ENCODE measurements around the gene BMAL1.
A peak's percentile ranks its signal among the peaks of the same experiment; 100 is the strongest.

Gene BMAL1

DNA sequence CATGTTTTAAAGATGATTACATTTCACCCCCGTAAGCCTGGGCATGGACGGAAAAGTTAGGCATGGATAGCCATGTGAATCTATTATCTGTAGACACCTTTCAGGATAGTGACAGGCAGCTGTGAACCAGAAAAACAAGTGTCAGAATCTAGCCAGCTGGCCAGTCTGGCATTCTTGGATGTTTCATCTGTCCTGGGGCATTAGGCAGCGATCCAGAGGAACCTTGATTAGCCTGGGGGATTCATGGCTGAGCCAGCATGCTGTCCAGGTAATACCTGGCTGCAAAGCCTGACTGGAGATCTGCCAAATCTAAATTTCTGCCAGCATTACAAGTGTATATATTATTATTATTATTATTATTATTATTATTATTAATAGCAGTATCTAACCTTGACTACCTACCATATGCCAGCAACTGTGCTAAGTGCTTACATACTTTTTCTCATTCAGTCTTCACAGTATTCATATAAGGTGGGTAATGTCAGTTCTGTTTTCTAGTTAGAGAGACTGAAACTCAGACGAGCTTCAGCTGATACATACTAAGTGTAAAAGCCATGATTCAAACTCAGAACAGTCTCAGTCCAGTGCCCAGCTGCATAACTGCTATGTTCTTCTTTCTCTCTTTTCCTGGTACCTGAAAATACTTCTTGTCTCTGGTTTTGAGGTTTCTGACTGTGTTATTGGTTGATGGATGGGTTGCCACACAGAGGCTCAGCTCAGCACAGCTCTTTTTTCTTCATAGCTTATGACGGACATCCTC is 12.8 kb downstream of the BMAL1 start:
- Mint-ChIP-seq H3K9me3 (no peaks in the 10 kb centered on the region), H3K36me3 (peaks cover 2% of the 10 kb centered on the region), H3K4me3 (no peak overlapping the region), H3K27me3 (no peaks in the 10 kb centered on the region), H3K27ac (no peak overlapping the region), H3K4me1 (peaks cover 36% of the 10 kb centered on the region)
- ATAC-seq (ENCODE audit: low read depth): no peak
- DNase-seq (ENCODE audit: low spot score in 2 of 2): no peak

DNA sequence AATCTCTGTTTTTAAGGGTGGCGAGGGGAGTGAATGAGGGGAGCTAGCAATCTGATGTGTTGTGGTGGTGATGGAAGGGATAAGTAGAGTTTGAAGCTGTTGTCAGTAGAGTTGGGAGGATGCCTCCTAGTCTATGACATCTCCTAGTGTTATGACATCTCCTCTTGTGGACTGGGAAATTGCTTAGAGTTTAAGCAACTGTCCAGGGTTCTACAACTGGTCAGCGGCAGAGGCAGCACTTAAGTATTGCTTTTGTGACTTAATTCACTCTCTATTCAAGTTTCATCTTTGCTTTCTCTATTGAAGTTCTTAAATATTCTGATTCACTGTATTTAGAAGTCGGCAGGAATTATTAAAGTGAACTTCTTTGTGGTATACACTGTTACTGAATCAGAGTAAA is 13.8 kb downstream of the BMAL1 start:
- Mint-ChIP-seq H3K27ac (no peak overlapping the region), H3K4me3 (no peak overlapping the region), H3K9me3 (no peaks in the 10 kb centered on the region), H3K4me1 (peaks cover 40% of the 10 kb centered on the region), H3K36me3 (peaks cover 2% of the 10 kb centered on the region), H3K27me3 (no peaks in the 10 kb centered on the region)
- no peak for ATAC-seq (ENCODE audit: low read depth)
- no peak for DNase-seq (ENCODE audit: low spot score in 2 of 2)

DNA sequence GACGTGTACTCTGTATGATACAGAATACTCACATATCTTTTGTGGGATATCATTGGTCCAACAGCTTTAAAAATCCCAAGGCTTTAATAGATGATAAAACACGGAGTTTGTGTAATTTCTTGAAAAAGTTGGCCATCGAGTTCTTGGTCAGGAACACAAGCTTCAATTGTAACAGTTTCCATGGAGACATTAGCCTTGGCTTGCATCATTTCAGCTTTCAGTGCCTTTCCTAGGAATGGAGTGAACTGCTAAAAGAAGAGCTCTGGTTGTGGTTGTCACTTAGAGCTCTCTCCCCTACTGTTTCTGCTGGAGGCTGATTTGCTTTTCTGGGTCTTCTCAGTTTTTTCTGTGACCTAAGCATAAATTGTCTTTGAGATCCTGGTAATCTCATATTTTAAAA is 14.2 kb downstream of the BMAL1 start:
- DNase-seq (ENCODE audit: low spot score in 2 of 2) (no peak), ATAC-seq (ENCODE audit: low read depth) (no peak)
- H3K27ac Mint-ChIP-seq: no peak overlapping the region
- H3K4me3 Mint-ChIP-seq: no peak overlapping the region
- H3K36me3 Mint-ChIP-seq: peaks cover 2% of the 10 kb centered on the region
- no peaks in the 10 kb centered on the region for H3K27me3 Mint-ChIP-seq
- no peaks in the 10 kb centered on the region for H3K9me3 Mint-ChIP-seq
- peaks cover 39% of the 10 kb centered on the region for H3K4me1 Mint-ChIP-seq

DNA sequence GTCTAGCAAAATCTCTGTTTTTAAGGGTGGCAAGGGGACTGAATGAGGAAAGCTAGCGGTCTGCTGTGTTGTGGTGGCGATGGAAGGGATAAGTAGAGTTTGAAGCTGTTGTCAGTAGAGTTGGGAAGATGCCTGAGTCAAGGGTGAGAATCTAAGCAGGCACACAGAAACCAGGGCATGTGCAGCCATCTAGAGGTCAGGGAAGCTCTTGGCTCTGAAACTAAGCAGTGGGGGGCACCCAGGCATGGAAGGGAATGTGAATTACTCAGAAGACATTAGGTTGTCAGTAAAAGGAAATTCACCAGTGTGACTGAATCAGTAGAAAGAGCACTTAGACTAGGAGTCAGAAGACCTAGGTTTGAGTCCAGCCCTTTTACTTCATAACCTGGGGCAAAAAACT is 15.4 kb downstream of the BMAL1 start:
- ATAC-seq (ENCODE audit: low read depth) (no peak), DNase-seq (ENCODE audit: low spot score in 2 of 2) (no peak)
- H3K4me3 Mint-ChIP-seq: no peak overlapping the region
- H3K4me1 Mint-ChIP-seq: peaks cover 43% of the 10 kb centered on the region
- H3K27ac Mint-ChIP-seq: no peak overlapping the region
- peaks cover 2% of the 10 kb centered on the region for H3K36me3 Mint-ChIP-seq
- no peaks in the 10 kb centered on the region for H3K9me3 Mint-ChIP-seq
- no peaks in the 10 kb centered on the region for H3K27me3 Mint-ChIP-seq

DNA sequence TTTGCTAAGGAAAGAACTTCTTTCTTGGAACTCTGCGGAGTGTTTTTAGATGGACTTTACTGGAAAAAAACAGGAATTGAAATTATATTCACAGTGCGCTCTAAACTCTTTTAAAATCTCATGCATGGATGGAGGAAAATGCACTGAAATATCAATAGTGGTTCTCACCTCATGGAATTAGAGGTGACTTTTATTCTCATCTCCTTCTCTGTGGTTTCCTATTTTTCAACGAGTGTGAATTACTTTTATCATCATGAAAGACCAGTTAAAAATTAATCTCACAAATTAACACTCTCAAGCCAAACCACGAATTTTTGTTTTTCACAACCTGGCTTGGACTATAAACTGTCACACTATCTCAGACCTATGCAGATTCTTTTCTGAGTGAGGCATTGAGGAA is 16.6 kb downstream of the BMAL1 start:
- Mint-ChIP-seq H3K9me3 (no peaks in the 10 kb centered on the region), H3K36me3 (peaks cover 3% of the 10 kb centered on the region), H3K4me3 (no peak overlapping the region), H3K4me1 (peaks cover 51% of the 10 kb centered on the region), H3K27me3 (no peaks in the 10 kb centered on the region), H3K27ac (no peak overlapping the region)
- DNase-seq (ENCODE audit: low spot score in 2 of 2): no peak
- ATAC-seq (ENCODE audit: low read depth): no peak

DNA sequence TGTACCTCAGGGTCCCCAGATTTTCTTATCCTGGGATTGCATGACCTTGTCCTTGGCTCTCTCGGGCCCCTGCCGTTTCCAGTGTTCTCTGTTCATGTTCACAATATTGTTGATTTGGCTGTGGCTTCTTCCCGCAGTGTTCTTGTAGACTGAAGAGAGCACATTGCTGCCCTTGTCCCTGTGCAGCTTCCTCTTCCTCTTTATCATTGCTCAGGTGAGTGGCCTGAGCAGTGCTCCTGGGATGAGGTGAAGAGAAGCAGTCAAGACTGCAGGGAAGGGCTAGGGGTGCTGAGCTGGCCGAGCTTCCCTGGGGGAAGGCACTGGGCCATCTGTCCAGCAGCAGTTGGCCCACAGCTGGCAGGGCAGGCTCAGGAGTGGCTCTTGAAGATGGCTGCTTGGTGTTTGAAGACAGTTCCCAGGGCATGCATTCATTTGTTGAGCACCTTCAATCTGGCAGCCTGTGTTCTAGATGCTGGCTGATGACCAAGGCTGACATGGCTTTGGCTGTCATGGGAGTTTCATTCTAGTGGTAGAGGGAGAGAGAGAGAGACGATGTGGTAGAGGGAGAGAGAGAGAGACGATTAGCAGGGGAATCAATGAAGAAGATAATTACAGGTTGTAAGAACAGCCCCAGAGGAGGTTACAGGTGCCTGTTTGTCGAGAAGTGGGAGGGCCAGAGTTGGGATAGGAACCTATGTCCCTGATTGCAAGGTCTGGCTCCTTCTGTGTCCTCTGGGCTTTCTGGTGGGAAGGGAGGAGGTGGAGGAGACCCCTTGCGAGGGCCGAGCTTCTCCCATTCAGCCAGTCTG is 17.4 kb downstream of the BMAL1 start:
- H3K27me3 Mint-ChIP-seq: no peaks in the 10 kb centered on the region
- no peaks in the 10 kb centered on the region for H3K9me3 Mint-ChIP-seq
- no peak overlapping the region for H3K4me3 Mint-ChIP-seq
- H3K4me1 Mint-ChIP-seq: peaks cover 54% of the 10 kb centered on the region
- DNase-seq (ENCODE audit: low spot score in 2 of 2) (no peak), ATAC-seq (ENCODE audit: low read depth) (no peak)
- H3K27ac Mint-ChIP-seq: no peak overlapping the region
- peaks cover 3% of the 10 kb centered on the region for H3K36me3 Mint-ChIP-seq

DNA sequence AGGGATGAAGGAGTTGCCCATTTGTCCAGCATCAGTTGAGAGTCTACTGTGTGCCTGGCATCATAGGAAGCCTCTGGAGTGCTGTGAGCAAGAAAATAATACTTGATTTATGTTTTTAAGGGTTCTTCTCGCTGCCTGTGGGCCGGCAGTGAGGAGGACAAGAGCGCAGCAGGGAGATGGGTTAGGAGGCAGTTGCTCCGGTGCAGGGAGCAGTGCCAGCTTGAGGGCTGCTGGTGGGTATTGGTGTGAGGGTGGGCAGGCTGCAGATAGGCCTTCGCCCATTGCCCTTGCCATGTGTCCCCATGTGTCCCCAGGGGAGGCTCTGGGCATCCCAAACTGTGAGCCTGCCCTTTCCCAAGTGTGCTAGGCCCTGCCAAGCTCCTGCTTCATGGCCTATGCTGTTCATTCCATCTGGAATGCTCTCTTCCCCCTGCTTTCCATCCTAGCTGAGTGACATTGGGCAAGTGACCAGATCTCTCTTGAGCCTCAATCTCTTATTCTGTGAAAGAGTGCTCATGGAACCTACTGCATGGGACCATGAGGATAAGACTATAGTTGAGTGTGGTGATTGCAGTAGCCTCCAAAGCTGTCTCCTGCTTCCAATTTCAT is 19.8 kb downstream of the BMAL1 start:
- Mint-ChIP-seq H3K36me3 (peaks cover 3% of the 10 kb centered on the region), H3K9me3 (no peaks in the 10 kb centered on the region), H3K4me3 (no peak overlapping the region), H3K4me1 (peaks cover 59% of the 10 kb centered on the region), H3K27ac (no peak overlapping the region), H3K27me3 (no peaks in the 10 kb centered on the region)
- DNase-seq (ENCODE audit: low spot score in 2 of 2) (no peak), ATAC-seq (ENCODE audit: low read depth) (no peak)

DNA sequence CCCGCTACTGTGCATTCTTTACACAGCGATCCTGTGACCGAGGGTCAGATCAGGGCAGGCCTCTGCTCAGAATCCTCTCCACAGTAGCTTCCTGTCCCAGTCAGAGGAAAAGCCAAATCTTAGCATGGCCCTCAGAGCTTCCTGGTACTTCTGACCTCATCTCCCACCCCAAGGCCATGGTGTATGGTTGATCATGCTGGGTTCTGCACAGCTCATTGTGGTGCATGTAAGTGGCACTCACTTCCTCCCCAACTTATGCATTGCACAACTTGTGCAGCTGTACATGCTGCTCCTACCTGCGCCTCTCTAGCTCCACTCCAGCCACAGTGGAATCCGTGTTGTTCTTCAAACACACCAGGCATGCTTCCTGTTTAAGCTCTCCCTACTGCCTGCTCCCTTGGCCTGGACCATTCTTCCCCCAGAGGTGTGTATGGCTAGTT is 20.3 kb downstream of the BMAL1 start:
- DNase-seq (ENCODE audit: low spot score in 2 of 2) (no peak), ATAC-seq (ENCODE audit: low read depth) (no peak)
- Mint-ChIP-seq H3K36me3 (peaks cover 3% of the 10 kb centered on the region), H3K9me3 (no peaks in the 10 kb centered on the region), H3K4me3 (no peak overlapping the region), H3K4me1 (peaks cover 57% of the 10 kb centered on the region), H3K27me3 (no peaks in the 10 kb centered on the region), H3K27ac (no peak overlapping the region)

DNA sequence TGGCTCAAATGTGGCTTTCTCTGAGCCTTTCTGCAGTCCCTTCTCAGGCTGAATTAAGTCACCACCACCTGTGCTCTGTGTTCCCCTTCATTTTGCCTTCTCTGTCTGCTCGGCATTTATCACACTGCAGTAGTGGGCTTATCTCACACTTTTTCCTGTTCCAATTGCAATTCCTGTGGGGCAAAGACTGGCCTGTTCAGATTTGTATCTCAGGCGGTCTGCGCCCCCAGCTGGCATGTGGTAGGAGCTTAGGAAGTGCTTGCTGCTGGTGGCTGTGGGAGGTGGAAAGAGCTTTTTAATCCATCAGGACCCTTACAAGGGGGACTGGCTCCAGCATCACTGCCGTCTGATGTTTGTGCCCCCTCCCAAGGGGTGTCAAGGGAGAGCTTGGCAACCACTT is 21.2 kb downstream of the BMAL1 start:
- Mint-ChIP-seq H3K27me3 (no peaks in the 10 kb centered on the region), H3K27ac (peak overlapping the region; percentile 38), H3K9me3 (peaks cover 5% of the 10 kb centered on the region), H3K4me1 (peaks cover 59% of the 10 kb centered on the region), H3K4me3 (no peak overlapping the region), H3K36me3 (peaks cover 8% of the 10 kb centered on the region)
- ATAC-seq (ENCODE audit: low read depth): no peak
- no peak for DNase-seq (ENCODE audit: low spot score in 2 of 2)

DNA sequence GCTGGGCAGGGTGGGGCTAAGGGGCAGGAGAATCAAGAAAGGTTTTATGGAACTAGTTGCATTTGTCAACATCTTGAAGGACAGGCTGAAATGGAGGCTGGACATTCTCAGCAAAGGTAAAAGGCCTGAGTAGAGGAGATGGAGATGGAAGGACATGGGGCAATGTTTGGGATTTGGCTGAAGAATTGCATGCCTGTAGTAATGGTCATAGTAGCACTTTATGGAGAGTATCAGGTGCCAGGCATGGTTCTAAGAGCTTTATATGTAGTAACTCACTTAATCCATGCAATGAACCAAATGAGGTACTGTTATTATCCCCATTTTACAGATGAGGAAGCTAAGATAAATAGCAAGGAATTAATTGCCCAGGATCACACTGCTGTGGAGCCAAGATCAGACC is 23.9 kb downstream of the BMAL1 start:
- H3K36me3 Mint-ChIP-seq: peaks cover 11% of the 10 kb centered on the region
- H3K4me1 Mint-ChIP-seq: peaks cover 45% of the 10 kb centered on the region
- ATAC-seq (ENCODE audit: low read depth): no peak
- H3K9me3 Mint-ChIP-seq: peaks cover 8% of the 10 kb centered on the region
- H3K4me3 Mint-ChIP-seq: no peak overlapping the region
- H3K27me3 Mint-ChIP-seq: no peaks in the 10 kb centered on the region
- no peak overlapping the region for H3K27ac Mint-ChIP-seq
- no peak for DNase-seq (ENCODE audit: low spot score in 2 of 2)

DNA sequence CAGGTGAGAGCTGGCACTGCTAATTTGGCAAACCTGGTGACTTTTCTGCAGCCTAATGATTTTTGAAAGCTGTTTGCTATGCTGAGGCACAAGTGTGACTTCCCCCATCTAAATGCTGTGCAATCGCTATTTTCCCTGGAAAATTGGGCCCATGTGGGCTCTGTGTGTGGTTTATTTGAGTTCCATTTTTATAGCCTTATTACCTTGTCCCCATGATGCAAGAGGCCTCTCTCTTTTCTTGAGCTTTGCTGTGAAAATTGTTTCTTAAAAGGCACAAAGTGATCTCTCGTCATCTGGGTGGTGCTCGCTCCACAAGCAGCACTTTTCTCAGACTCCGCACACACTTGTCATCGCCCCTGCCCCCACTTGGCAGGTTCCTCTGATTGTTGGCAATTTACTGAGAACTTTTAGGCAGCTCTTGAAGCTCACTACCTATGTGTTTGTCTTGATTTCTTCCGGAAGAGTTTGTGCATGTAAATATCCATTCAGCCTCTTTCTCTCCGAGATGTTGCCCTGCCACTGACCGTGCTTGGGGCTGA is 24.9 kb downstream of the BMAL1 start:
- Mint-ChIP-seq H3K4me3 (no peak overlapping the region), H3K27ac (no peak overlapping the region), H3K4me1 (peaks cover 41% of the 10 kb centered on the region)

DNA sequence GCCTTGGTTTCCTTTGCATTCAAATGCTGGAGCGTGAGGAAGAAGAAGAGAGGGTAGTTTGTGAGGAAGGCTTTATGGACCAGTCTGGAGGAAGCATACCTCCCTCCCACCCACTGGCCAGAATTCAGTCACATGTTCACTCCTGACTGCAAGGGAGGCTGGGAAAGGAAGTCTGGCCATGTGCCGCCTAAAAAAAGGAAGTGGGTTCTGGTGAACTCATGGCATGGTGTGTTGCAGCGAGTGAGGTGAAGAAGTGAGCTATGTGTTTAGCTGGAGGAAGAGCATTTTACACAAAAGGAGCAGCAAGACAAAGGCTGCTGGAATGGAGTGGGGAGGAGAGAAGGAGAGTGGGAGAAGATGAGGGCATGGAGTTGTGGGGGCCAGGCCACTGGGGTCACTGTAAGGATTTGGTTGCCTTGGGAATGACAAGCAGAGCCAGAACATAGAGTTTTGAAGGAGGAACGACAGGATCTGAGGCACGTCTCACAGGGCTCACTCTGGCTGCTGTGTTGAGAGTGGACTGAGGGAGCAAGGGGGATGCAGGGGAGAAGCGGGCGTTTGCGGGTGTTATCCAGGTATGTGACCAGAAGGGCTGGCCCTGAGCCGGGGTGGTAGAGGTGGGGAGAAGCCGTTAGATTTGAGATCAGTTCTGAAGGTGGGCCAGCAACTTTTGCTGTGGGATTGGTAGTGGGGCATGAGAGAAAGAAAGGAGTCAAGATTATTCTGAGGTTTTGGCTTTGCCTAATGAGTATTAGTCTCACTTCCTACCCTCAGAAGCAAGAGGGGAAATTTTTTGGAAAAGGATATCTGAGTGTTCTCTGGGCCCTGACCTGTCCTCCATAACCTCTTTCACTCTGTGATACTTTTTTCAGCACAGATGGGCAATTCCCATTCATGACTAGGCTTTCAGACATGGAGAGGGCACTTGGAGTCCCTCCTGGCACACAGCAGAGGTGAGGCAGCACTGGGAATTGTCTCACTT is 26.4 kb downstream of the BMAL1 start:
- H3K27ac Mint-ChIP-seq: no peak overlapping the region
- no peaks in the 10 kb centered on the region for H3K27me3 Mint-ChIP-seq
- peaks cover 11% of the 10 kb centered on the region for H3K36me3 Mint-ChIP-seq
- H3K4me3 Mint-ChIP-seq: no peak overlapping the region
- DNase-seq (ENCODE audit: low spot score in 2 of 2) (no peak), ATAC-seq (ENCODE audit: low read depth) (peak; percentile 69)
- H3K4me1 Mint-ChIP-seq: peaks cover 30% of the 10 kb centered on the region
- peaks cover 8% of the 10 kb centered on the region for H3K9me3 Mint-ChIP-seq

More for the DNA sequence above, 24.9 kb downstream of the BMAL1 start:
- DNase-seq (ENCODE audit: low spot score in 2 of 2) (no peak), ATAC-seq (ENCODE audit: low read depth) (no peak)
- H3K27me3 Mint-ChIP-seq: no peaks in the 10 kb centered on the region
- peaks cover 11% of the 10 kb centered on the region for H3K36me3 Mint-ChIP-seq
- H3K9me3 Mint-ChIP-seq: peaks cover 8% of the 10 kb centered on the region

DNA sequence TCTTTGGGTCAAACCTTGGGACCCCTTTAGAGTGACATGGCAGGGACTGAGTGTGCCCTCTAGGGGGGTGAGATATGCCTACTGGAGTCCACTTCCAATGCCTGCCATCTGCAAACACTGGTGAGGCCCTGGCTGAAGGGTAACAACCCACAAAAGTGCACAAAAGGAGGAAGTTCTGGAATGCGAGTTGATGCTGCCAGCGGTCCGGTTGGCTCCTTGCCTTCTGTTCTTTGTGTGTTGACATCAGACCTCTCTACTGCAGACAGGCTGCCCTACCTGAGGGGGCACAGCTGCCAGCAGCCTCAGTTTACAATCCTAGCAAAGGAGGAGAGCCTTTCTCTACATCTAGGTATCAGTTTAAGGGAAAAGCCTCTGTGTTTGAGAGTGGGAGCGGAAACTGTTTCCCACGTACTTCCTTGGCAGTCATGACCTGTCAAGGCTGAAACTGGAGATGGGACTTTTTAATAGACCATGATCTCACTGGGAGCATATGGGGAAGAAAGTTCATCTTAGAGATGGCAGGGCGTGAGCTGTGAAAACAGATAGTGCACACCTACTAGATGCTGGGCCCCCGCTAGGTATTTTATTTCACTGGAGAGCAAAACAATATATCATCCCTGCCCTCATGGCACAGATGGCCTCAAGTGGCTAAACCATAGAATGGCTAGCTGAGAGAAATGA is 27.2 kb downstream of the BMAL1 start:
- DNase-seq (ENCODE audit: low spot score in 2 of 2) (no peak), ATAC-seq (ENCODE audit: low read depth) (no peak)
- no peak overlapping the region for H3K27ac Mint-ChIP-seq
- H3K4me1 Mint-ChIP-seq: peaks cover 26% of the 10 kb centered on the region
- H3K36me3 Mint-ChIP-seq: peaks cover 8% of the 10 kb centered on the region
- peaks cover 8% of the 10 kb centered on the region for H3K9me3 Mint-ChIP-seq
- no peak overlapping the region for H3K4me3 Mint-ChIP-seq
- H3K27me3 Mint-ChIP-seq: no peaks in the 10 kb centered on the region
